ENCODE data around the gene FLII.

DNA sequence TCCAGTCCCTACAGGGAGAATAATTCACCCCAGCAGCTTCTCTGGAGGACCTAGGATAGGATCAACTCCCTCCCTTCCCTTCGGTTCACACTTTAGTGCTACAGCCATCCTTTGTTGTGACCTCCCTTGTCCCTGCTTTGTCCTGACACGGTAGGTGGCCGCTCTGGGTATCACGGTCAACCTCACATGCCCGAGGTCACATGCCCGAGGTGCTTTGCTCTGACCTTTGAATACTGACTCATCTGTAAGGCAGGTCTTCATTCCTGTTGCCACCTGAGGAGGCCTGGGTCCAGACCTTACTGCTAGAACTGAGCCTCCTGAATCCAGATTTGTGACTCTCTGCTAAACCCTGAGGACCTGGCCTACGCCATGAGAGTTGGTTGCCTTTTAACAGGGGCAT, 55.2 kb downstream of the FLII start:
- TF ChIP-seq CTCF (IDR thresholded peaks at IDR 0.05) (no peak), EP300 (IDR thresholded peaks at IDR 0.05; ENCODE audit: low read depth) (no peak), POLR2A (IDR thresholded peaks at IDR 0.05) (no peak), POLR2AphosphoS5 (IDR thresholded peaks at IDR 0.05) (no peak)

Measured in transverse colon (tissue), 4 donors.